ENCODE data around the gene SAFB2. TPM values are rescaled to one million over a fixed set of nuclear protein-coding genes. Genes with fewer than 3 reads are reported as not detected.
A peak's percentile ranks its signal among the peaks of the same experiment; 100 is the strongest.

Gene SAFB2
- total RNA-seq: 44.3 TPM

- DNase-seq: peak; percentile 94
These were observed at the start of gene SAFB2, which contains the start of gene SAFB for GRCh38 chr19:5622465-5623396. TSS of gene SAFB2 (minus strand) at chr19:5622776. CDS start at chr19:5622715, 61 bp downstream. TSS of gene SAFB (plus strand) at chr19:5623083. CDS start at chr19:5623206, 123 bp downstream.

DNA sequence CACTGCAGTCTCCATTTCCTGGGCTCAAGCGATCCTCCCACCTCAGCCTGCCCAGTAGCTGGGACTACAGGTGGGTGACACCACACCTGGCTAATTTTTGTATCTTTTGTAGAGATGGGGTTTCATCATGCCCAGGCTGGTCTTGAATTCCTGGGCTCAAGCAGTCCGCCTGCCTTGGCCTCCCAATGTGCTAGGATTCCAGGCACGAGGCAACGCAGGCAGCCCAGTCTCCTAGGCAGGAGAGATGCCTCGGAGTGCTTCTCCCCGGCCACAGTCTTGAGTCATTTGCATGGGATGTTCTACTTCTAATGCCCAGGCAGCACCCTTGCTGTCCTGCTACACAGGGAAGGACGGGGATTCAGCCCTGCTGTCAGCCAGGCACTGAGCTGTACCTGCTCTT, 49.0 kb upstream of the SAFB2 start:
- no peak for DNase-seq

DNA sequence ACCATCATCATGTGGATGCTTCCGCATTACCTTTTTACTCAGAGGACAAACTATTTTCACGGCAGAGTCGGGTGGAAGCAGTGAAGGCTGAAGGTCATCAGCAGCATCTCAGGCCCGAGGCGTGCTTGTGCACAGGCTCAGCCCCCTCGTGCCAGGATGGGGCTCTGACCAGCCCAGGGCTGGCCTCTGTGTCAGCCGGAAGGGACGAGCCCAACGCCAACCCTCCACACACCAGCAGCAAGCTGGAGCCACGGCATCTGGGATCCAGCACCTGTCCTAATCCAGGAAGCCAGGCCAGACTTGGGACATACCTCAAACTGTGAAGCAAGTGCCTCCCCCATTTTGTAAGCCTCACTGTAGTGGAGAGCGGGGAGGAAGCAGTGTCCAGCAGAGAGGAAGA, 46.6 kb upstream of the SAFB2 start:
- DNase-seq: no peak

DNA sequence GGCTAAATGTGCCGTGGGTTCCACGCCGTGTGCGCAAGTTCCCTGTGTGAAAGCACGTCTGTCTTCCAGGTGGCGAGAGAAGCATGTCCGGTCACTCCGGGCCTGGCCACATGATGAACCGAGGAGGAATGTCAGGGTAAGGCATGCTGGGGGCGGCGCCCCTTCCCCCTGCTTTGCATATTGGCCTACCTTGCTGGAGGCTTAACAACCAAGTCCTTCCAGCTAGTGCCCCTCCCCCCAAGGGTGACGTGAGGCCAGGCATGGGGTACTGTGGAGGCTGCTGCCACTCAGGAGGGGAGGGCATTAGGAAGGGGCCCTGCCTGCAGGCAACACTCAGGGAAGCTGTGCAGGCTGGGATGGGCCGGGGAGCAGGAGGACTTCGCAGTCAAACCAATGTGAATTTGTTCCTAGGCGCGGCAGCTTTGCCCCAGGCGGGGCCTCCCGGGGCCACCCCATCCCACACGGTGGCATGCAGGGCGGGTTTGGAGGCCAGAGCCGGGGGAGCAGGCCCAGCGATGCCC, 45.2 kb upstream of the SAFB2 start:
- no peak for DNase-seq

GRCh38 chr19:5666921-5667610, 44.5 kb upstream of the SAFB2 start:
- no peak for DNase-seq

- DNase-seq: no peak
These were observed 43.4 kb upstream of the SAFB2 start for GRCh38 chr19:5665781-5666513.

DNA sequence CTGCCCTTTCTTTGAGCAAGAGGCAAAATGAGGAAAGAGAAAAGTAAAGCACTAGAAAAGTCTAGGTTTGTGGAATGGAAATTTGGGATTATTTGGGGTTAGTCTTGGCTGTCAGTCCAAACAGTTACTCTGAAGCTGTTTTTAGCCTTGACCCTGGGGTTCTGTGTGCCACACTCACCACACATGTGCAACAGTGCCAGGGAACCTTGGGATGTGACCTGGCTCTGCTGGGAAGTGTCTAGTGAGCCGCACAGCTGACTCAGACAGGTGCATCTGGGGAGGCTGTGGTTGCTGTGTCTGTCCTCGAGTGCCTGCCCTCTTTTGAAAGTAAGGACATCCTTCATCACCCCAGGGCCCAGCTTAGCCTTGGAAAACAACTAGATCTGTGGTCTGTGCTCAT, 41.9 kb upstream of the SAFB2 start:
- no peak for DNase-seq

DNA sequence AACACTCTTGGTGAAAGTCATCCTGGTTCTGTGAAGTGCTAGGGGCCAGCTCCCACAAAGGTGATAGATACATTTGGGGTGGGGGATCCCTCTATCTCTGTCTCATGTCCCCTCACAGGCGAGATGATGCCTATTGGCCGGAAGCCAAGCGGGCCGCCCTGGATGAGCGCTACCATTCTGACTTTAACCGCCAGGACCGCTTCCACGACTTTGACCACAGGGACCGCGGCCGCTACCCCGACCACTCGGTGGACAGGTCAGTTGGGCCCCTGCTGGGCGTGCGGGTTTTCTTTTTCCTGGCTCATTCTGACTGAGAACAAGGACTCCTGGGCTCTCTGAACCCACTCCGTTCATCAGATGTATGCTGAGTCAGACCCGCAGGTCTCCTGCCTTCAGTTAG, 41.3 kb upstream of the SAFB2 start:
- DNase-seq: no peak

DNA sequence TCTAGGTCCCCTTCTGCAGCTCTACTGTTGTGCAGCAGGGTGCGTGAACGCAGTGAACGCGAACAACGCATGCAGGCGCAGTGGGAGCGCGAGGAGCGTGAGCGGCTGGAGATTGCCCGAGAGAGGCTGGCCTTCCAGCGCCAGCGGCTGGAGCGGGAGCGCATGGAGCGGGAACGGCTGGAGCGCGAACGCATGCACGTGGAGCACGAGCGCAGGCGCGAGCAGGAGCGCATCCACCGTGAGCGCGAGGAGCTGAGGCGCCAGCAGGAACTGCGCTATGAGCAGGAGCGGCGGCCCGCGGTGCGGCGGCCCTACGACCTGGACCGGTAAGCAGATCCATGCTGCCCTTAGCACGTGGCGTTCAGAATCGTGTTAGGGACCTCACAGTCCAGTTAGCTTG, 38.9 kb upstream of the SAFB2 start:
- DNase-seq: no peak

DNA sequence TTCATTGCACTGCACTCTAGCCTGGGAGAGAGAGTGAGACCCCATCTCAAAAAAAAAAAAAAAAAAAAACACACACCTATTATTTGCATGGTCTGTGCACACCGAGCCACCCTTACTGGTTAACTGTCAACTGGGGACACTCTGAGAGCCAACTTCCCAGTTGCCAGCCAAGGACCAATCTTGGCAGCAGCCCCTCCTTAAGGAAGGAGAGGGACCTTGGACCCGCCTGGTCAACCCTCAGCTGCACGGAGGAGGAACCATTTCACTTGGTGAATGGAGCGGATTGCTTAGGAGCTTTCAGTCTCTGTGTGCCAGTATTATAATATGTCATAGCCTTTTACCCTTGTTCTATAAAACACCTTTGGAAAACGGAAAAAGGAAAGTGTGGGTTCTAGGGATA, 32.8 kb upstream of the SAFB2 start:
- DNase-seq: no peak

GRCh38 chr19:5654931-5655330, 32.4 kb upstream of the SAFB2 start:
- DNase-seq: no peak

DNA sequence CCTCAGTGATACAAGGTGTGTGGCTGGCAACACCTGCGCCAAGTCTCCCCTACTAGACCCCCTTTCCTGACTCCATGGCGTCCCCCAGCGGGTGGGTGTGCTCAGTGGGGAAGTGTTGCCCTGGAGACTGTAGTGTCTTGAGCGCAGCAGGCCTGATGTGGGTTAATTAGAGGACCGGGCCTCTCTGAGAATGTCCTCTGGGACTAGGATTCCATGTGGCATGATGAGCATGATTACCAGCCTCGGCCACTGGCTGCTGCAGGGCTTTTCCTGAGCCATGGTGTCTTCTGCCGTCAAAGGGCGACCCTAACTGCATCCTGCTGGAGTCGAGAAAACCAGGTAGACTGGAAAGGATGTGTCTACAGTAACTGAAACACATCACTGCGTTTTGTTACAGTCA, 29.7 kb upstream of the SAFB2 start:
- DNase-seq: no peak

GRCh38 chr19:5651361-5651760, 28.8 kb upstream of the SAFB2 start:
- no peak for DNase-seq

DNA sequence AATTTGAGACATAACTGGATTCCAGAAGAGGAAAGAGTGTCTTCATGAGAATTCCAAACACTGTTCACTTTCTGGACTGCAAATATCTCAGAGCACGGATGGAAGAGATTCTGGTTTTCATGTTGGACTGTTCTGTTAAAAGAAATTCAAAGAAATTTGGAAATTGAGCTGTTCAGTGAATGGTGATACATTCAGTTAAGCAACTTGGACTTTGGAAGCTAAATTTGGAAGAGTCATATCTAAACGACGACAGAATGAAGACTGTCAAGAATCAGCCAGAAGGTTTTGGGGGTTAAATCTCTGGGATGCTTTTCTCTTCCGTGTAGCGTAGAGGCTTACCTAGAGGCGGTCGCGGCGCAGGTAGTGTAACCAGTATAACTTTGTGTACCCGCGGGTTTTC, 25.9 kb upstream of the SAFB2 start:
- no peak for DNase-seq

DNA sequence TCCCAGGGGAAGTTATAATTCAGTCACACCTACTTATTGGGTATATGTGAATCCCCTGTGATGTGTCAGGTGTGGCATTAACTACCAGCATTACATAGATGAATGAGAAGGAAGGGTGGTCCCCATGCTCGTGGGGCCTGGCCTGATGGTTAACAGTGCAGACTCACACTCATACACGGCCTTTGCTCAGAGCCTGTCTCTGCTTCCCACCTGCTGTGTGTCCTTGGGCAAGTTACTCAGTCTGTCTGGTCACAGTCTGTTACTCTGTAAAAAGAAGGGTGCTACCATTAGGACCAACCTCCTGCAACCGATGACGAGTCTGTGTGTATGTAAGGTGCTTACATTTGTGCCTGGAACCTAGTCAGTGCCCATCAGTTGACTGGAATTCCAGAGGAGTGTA, 24.1 kb upstream of the SAFB2 start:
- no peak for DNase-seq

GRCh38 chr19:5645409-5645808, 22.8 kb upstream of the SAFB2 start:
- no peak for DNase-seq

DNA sequence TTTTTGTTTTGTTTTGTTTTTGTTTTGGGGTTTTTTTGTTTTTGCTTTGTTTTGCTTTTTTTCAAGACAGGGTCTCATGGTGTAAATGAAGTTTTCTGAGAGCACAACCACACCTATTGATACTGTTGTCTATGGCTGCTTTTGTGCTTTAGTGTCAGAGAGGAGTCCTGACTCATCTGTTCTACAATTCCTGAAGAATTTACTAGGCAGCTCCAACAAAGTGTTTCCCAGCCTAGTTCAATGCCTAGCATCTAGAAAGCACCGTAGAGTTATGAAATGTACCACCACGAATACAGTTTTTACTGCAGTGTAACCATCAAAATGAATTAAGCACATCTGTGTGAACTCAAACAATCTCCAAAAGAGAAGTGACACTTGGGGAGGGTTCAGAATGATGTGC, 21.5 kb upstream of the SAFB2 start:
- no peak for DNase-seq

GRCh38 chr19:5643060-5643459, 20.5 kb upstream of the SAFB2 start:
- DNase-seq: no peak

- no peak for DNase-seq
These were observed 19.6 kb upstream of the SAFB2 start for GRCh38 chr19:5642204-5642603.

DNA sequence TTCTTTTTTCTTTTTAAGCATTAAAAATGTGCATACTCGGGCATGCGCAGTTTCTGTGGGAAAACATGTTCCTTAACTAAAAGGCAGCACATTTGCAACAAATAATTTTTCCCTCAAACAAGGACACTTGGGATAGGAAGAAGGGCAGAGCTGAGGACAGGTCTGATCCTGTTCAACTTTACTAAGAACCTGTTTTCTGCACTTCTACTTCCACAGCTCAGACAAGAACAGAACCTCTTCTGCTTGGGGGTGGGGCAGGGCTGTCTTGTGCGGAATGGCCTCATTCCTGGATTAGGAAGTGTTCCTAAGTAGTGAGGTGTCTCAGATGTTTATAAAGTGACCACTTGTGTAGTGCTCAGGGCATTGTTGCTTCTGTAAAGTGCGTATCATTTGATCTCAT, 18.6 kb upstream of the SAFB2 start:
- no peak for DNase-seq

- DNase-seq: no peak
These were observed 15.4 kb upstream of the SAFB2 start for GRCh38 chr19:5637971-5638370.

GRCh38 chr19:5635427-5635826, 12.9 kb upstream of the SAFB2 start:
- DNase-seq: no peak

GRCh38 chr19:5632657-5633056, 10.1 kb upstream of the SAFB2 start:
- no peak for DNase-seq

Data from occipital lobe (tissue), 2 donors.